HG03095 (cell line): ENCODE results near the gene NCF2.

ENCODE experiments used
- ATAC-seq: cut with Tn5 transposase; IDR thresholded peaks from one replicate; pipeline ENCODE4 v1.9.1; 2021; ENCODE audit warnings: moderate library complexity; ENCODE audit not compliant: unreplicated experiment

The NCF2 gene

GRCh38 chr1:183586455-183586854, 3.8 kb downstream of the NCF2 start:
- ATAC-seq: no peak

GRCh38 chr1:183585038-183585437, 5.2 kb downstream of the NCF2 start:
- ATAC-seq: no peak

GRCh38 chr1:183584147-183584546, 6.1 kb downstream of the NCF2 start:
- ATAC-seq: no peak

GRCh38 chr1:183583466-183583865, 6.8 kb downstream of the NCF2 start:
- no peak for ATAC-seq

- no peak for ATAC-seq
Measured at GRCh38 chr1:183582021-183582713, 8.1 kb downstream of the NCF2 start.

- no peak for ATAC-seq
Measured at GRCh38 chr1:183580281-183580682, 10.0 kb downstream of the NCF2 start.

- no peak for ATAC-seq
Measured at GRCh38 chr1:183578856-183579255, 11.4 kb downstream of the NCF2 start.

GRCh38 chr1:183577897-183578465, 12.3 kb downstream of the NCF2 start:
- ATAC-seq: no peak

- ATAC-seq: no peak
Measured at GRCh38 chr1:183576537-183576936, 13.7 kb downstream of the NCF2 start.

GRCh38 chr1:183575606-183576005, 14.7 kb downstream of the NCF2 start:
- no peak for ATAC-seq

- ATAC-seq: no peak
Measured at GRCh38 chr1:183572721-183573120, 17.5 kb downstream of the NCF2 start.

- no peak for ATAC-seq
Measured at GRCh38 chr1:183571678-183572268, 18.5 kb downstream of the NCF2 start.

- ATAC-seq: no peak
Measured at GRCh38 chr1:183570451-183570850, 19.8 kb downstream of the NCF2 start.

- ATAC-seq: no peak
Measured at GRCh38 chr1:183569801-183570200, 20.5 kb downstream of the NCF2 start.

- no peak for ATAC-seq
Measured at GRCh38 chr1:183569141-183569540, 21.1 kb downstream of the NCF2 start.

GRCh38 chr1:183568176-183569021, 21.9 kb downstream of the NCF2 start:
- no peak for ATAC-seq

- no peak for ATAC-seq
Measured at GRCh38 chr1:183567584-183567983, 22.7 kb downstream of the NCF2 start.

GRCh38 chr1:183566026-183566425, 24.2 kb downstream of the NCF2 start:
- ATAC-seq: no peak

- ATAC-seq: no peak
Measured at GRCh38 chr1:183565261-183565660, 25.0 kb downstream of the NCF2 start.

GRCh38 chr1:183562701-183563100, 27.6 kb downstream of the NCF2 start:
- no peak for ATAC-seq

GRCh38 chr1:183559061-183559460, 31.2 kb downstream of the NCF2 start:
- ATAC-seq: no peak

- ATAC-seq: no peak
Measured at GRCh38 chr1:183554577-183554976, 35.7 kb downstream of the NCF2 start.
